IMR-90 (cell line): Measurements from ENCODE around the gene PRLR. TPM values are rescaled to one million over a fixed set of nuclear protein-coding genes. Genes with fewer than 3 reads are reported as not detected.

Experiments
- ATAC-seq: fragments of 200-7000 bp; cut with Tn5 transposase; 2 replicates; pipeline ENCODE4 v1.9.1; 2020; ENCODE audit warnings: low read depth, mild to moderate bottlenecking, moderate library complexity
- BruUV-seq: library from RNA; stranded (reverse); fragments of 400-500 nt; replicated peaks from 2 replicates; lab custom pipeline; 2021; lab: Mats Ljungman, UMichigan
- CTCF ChIA-PET: fragments of 300-600 bp; formaldehyde crosslinking; extraction: SDS; loops from one replicate; lab custom pipeline; 2021; ENCODE audit warnings: antibody characterized with exemption; lab: Yijun Ruan, JAX
- POLR2A ChIA-PET: fragments of 300-600 bp; sonication (Branson Sonifier 250); formaldehyde crosslinking; loops from one replicate; lab custom pipeline; 2022; ENCODE audit warnings: antibody characterized with exemption; ENCODE audit not compliant: unreplicated experiment; lab: Charles Lee
- DNase-seq: peaks from one replicate; pipeline ENCODE4 v3.0.0; 2013
- H2AFZ ChIP-seq: replicated peaks from 2 replicates; pipeline ENCODE3; 2013; ENCODE audit warnings: low read length, mild to moderate bottlenecking; ENCODE audit not compliant: poor library complexity
- H2AK5ac ChIP-seq: 2 replicates; pipeline ENCODE4 v1.6.1; 2013; ENCODE audit warnings: low read depth, low read length, inconsistent platforms
- H2AK9ac ChIP-seq: replicated peaks from 2 replicates; pipeline ENCODE3; 2013; ENCODE audit warnings: mild to moderate bottlenecking, low read depth, low read length, moderate library complexity; ENCODE audit not compliant: poor library complexity
- H2BK120ac ChIP-seq: 2 replicates; pipeline ENCODE4 v1.6.1; 2013; ENCODE audit warnings: low read depth, low read length, inconsistent platforms
- H2BK15ac ChIP-seq: 3 replicates; pipeline ENCODE4 v1.6.1; 2013; ENCODE audit warnings: low read depth, low read length, inconsistent platforms
- H2BK20ac ChIP-seq: 2 replicates; pipeline ENCODE4 v1.6.1; 2013; ENCODE audit warnings: low read depth, mild to moderate bottlenecking, inconsistent platforms, low read length, moderate library complexity
- H2BK5ac ChIP-seq: 2 replicates; pipeline ENCODE4 v1.6.1; 2013; ENCODE audit warnings: mild to moderate bottlenecking, low read depth, low read length, inconsistent platforms; ENCODE audit not compliant: poor library complexity, severe bottlenecking
- H3K14ac ChIP-seq: replicated peaks from 2 replicates; pipeline ENCODE4 v1.6.1; 2013; ENCODE audit warnings: low read depth, low read length, inconsistent platforms
- H3K18ac ChIP-seq: 2 replicates; pipeline ENCODE4 v1.6.1; 2013; ENCODE audit warnings: low read depth, low read length, control low read depth
- H3K23ac ChIP-seq: 2 replicates; pipeline ENCODE4 v1.6.1; 2013; ENCODE audit warnings: low read depth, low read length, inconsistent platforms
- H3K27ac ChIP-seq: 2 replicates; pipeline ENCODE4 v1.5.1; 2013; ENCODE audit warnings: mild to moderate bottlenecking, control low read depth, low read length; ENCODE audit not compliant: insufficient read depth
- H3K27me3 ChIP-seq: 2 replicates; pipeline ENCODE4 v1.6.1; 2013; ENCODE audit warnings: low read length; ENCODE audit not compliant: control insufficient read depth, insufficient read depth
- H3K36me3 ChIP-seq: 2 replicates; pipeline ENCODE4 v1.6.1; 2013; ENCODE audit warnings: low read length, mixed read lengths; ENCODE audit not compliant: control insufficient read depth, insufficient read depth
- H3K4ac ChIP-seq: 2 replicates; pipeline ENCODE4 v1.6.1; 2013; ENCODE audit warnings: low read depth, low read length, inconsistent platforms
- H3K4me1 ChIP-seq: 2 replicates; pipeline ENCODE4 v1.6.1; 2013; ENCODE audit warnings: low read length, mixed read lengths; ENCODE audit not compliant: control insufficient read depth, insufficient read depth
- H3K4me2 ChIP-seq: 2 replicates; pipeline ENCODE4 v1.6.1; 2013; ENCODE audit warnings: low read depth, mild to moderate bottlenecking, control low read depth, low read length, moderate library complexity
- H3K4me3 ChIP-seq: 2 replicates; pipeline ENCODE4 v1.5.1; 2013; ENCODE audit warnings: low read depth, mild to moderate bottlenecking, control low read depth, low read length, moderate library complexity; ENCODE audit not compliant: insufficient read depth
- H3K56ac ChIP-seq: 2 replicates; pipeline ENCODE4 v1.6.1; 2013; ENCODE audit warnings: low read length, inconsistent platforms; ENCODE audit not compliant: insufficient read depth; ENCODE audit errors: extremely low read depth
- H3K79me1 ChIP-seq, 2 experiments: 2 replicates each; pipeline ENCODE4 v1.6.1; 2013; ENCODE audit warnings: low read length in 2 of 2, inconsistent platforms in 1 of 2, low read depth in 1 of 2
- H3K9ac ChIP-seq: 2 replicates; pipeline ENCODE4 v1.6.1; 2013; ENCODE audit warnings: low read depth, low read length, control low read depth
- H3K9me1 ChIP-seq: 2 replicates; pipeline ENCODE4 v1.6.1; 2013; ENCODE audit warnings: low read length, inconsistent platforms; ENCODE audit not compliant: insufficient read depth
- H3K9me3 ChIP-seq: 2 replicates; pipeline ENCODE4 v1.6.1; 2013; ENCODE audit warnings: low read length; ENCODE audit not compliant: control insufficient read depth, insufficient read depth
- H4K20me1 ChIP-seq: 2 replicates; pipeline ENCODE4 v1.6.1; 2013; ENCODE audit warnings: low read length, inconsistent platforms; ENCODE audit not compliant: insufficient read depth
- H4K5ac ChIP-seq: 2 replicates; pipeline ENCODE4 v1.6.1; 2013; ENCODE audit warnings: mild to moderate bottlenecking, low read depth, low read length, control low read depth
- H4K8ac ChIP-seq, 2 experiments: 2 replicates each; pipeline ENCODE4 v1.6.1; 2013; ENCODE audit warnings: low read depth in 2 of 2, low read length in 2 of 2, control low read depth in 1 of 2, inconsistent platforms in 1 of 2
- H4K91ac ChIP-seq: 2 replicates; pipeline ENCODE4 v1.6.1; 2013; ENCODE audit warnings: low read depth, low read length, inconsistent platforms; ENCODE audit not compliant: insufficient read depth
- BHLHE40 ChIP-seq: fragments of 150-350 bp; IDR thresholded peaks from 2 replicates; pipeline ENCODE4 v1.6.1; 2016; ENCODE audit warnings: mild to moderate bottlenecking, low read depth, low read length
- CEBPB ChIP-seq: IDR thresholded peaks from 2 replicates; pipeline ENCODE4 v1.6.1; 2012; ENCODE audit warnings: low read depth, low read length, improper control_type of control experiment
- MAZ ChIP-seq: IDR thresholded peaks from 2 replicates; pipeline ENCODE4 v1.6.1; 2012; ENCODE audit warnings: low read depth, mild to moderate bottlenecking, low read length, improper control_type of control experiment, moderate library complexity, borderline replicate concordance
- MXI1 ChIP-seq: IDR thresholded peaks from 2 replicates; pipeline ENCODE4 v1.6.1; 2012; ENCODE audit warnings: low read depth, mild to moderate bottlenecking, low read length, moderate library complexity, borderline replicate concordance
- NFE2L2 ChIP-seq: fragments of 150-350 bp; IDR thresholded peaks from 2 replicates; pipeline ENCODE4 v1.6.1; 2016; ENCODE audit warnings: low read depth, mild to moderate bottlenecking, low read length
- POLR2A ChIP-seq: IDR thresholded peaks from 2 replicates; pipeline ENCODE4 v1.6.1; 2012; ENCODE audit warnings: mild to moderate bottlenecking, low read depth, low read length
- RAD21 ChIP-seq: IDR thresholded peaks from 2 replicates; pipeline ENCODE4 v1.6.1; 2012; ENCODE audit warnings: low read length, improper control_type of control experiment
- RCOR1 ChIP-seq: IDR thresholded peaks from 2 replicates; pipeline ENCODE4 v1.6.1; 2012; ENCODE audit warnings: mild to moderate bottlenecking, low read length, improper control_type of control experiment; ENCODE audit not compliant: insufficient replicate concordance
- WGBS, 2 experiments: methylation state at CpG; one replicate each; pipeline versions ENCODE4 v1.1.5 to v1.1.7; 2013; ENCODE audit warnings: missing lambda C conversion rate in 2 of 2; ENCODE audit not compliant: insufficient read length in 1 of 2; ENCODE audit errors: extremely low coverage in 2 of 2; 5-methylcytosine and 5-hydroxymethylcytosine counted together
- dilution Hi-C: fragments of 300-500 bp; cut with HindIII; formaldehyde crosslinking; loops from one replicate; pipeline ENCODE4 v1.14.3; 2018; ENCODE audit warnings: low sequenced_read_pairs; ENCODE audit not compliant: unreplicated experiment
- in situ Hi-C: fragments of 300-500 bp; cut with MboI; formaldehyde crosslinking; loops from 3 replicates; pipeline ENCODE4 v1.14.3; 2019; ENCODE audit warnings: low sequenced_read_pairs, inconsistent platforms, mixed read lengths
- intact Hi-C: fragments of 100-400 bp; cut with micrococcal nuclease; formaldehyde crosslinking; loops from 2 replicates; pipeline ENCODE4 v1.10.0; 2022
- polyA plus RNA-seq, 3 experiments: library from polyadenylated mRNA; depleted of rRNA; stranded (reverse); fragments of >200 nt; gene quantifications; 2 replicates each; pipeline ENCODE4 v1.2.3, GENCODE V29; 2012; ENCODE audit warnings: low replicate concordance in 1 of 3
- total RNA-seq: library from RNA; depleted of rRNA; stranded (reverse); fragments of >200 nt; gene quantifications from 2 replicates; pipeline ENCODE4 v1.2.3, GENCODE V29; 2012
- TF ChIP-seq, protein P1 (sequence below): fragments of 150-350 bp; IDR thresholded peaks from 2 replicates; pipeline ENCODE4 v1.6.1; 2017; ENCODE audit warnings: mild to moderate bottlenecking, antibody characterized with exemption, low read length, low read depth
- TF ChIP-seq, protein P2 (sequence below): conservative IDR thresholded peaks from 2 replicates; pipeline ENCODE4 v1.5.1; 2012; ENCODE audit warnings: mild to moderate bottlenecking, low read depth, low read length, improper control_type of control experiment

Gene PRLR
- total and polyA plus RNA-seq, 2 of the 4 experiments (the other 2 are of a cell fraction) = 0.24 to 0.54 TPM

- ATAC-seq (no peak), DNase-seq (no peak)
- no peak overlapping the region for H3K56ac ChIP-seq
- intact Hi-C loops (no loop called here), in situ Hi-C loops (no loop called here), dilution Hi-C loops (no loop called here)
- H2AK9ac ChIP-seq = no peak overlapping the region
- H3K9me1 ChIP-seq = no peaks in the 10 kb centered on the region
- H3K27me3 ChIP-seq = peaks cover 2% of the 10 kb centered on the region
- no TSS peak for BruUV-seq
- no peak overlapping the region for H3K18ac ChIP-seq
- H3K4me1 ChIP-seq = peaks cover 4% of the 10 kb centered on the region; the same call in 1 of the 2 replicates
- H4K5ac ChIP-seq = no peak overlapping the region
- no peak overlapping the region for H3K4ac ChIP-seq
- no peak overlapping the region for H3K14ac ChIP-seq
- no peaks in the 10 kb centered on the region for H4K20me1 ChIP-seq
- no peak overlapping the region for H3K4me3 ChIP-seq
- CTCF ChIA-PET = interaction anchor here (0.5 kb wide), 1 partner anchor 53 kb away, joined by 3 read pairs; no protein-coding TSS in a partner anchor
- H2BK5ac ChIP-seq = no peak overlapping the region
- no peaks in the 10 kb centered on the region for H3K9me3 ChIP-seq
- H4K8ac ChIP-seq = no peak overlapping the region
- no peaks in the 10 kb centered on the region for H3K36me3 ChIP-seq
- H3K79me1 ChIP-seq = no peaks in the 10 kb centered on the region
- H2BK15ac ChIP-seq = no peak overlapping the region
- WGBS, 2 experiments = no CpG with 5 or more reads among the region's 5 CpGs
- H3K4me2 ChIP-seq = no peak overlapping the region
- no peak overlapping the region for H2AFZ ChIP-seq
- no peak overlapping the region for H2BK120ac ChIP-seq
- POLR2A ChIA-PET = no interaction called here
- no peak overlapping the region for H2AK5ac ChIP-seq
- H2BK20ac ChIP-seq = no peak overlapping the region
- H4K91ac ChIP-seq = no peak overlapping the region
- TF ChIP-seq BHLHE40 (no peak), MAZ (no peak), CEBPB (no peak), RAD21 (no peak), NFE2L2 (no peak), MXI1 (no peak), POLR2A (no peak), RCOR1 (no peak)
- TF ChIP-seq, protein P1, sequence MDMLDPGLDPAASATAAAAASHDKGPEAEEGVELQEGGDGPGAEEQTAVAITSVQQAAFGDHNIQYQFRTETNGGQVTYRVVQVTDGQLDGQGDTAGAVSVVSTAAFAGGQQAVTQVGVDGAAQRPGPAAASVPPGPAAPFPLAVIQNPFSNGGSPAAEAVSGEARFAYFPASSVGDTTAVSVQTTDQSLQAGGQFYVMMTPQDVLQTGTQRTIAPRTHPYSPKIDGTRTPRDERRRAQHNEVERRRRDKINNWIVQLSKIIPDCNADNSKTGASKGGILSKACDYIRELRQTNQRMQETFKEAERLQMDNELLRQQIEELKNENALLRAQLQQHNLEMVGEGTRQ = no peak
- TF ChIP-seq, protein P2, sequence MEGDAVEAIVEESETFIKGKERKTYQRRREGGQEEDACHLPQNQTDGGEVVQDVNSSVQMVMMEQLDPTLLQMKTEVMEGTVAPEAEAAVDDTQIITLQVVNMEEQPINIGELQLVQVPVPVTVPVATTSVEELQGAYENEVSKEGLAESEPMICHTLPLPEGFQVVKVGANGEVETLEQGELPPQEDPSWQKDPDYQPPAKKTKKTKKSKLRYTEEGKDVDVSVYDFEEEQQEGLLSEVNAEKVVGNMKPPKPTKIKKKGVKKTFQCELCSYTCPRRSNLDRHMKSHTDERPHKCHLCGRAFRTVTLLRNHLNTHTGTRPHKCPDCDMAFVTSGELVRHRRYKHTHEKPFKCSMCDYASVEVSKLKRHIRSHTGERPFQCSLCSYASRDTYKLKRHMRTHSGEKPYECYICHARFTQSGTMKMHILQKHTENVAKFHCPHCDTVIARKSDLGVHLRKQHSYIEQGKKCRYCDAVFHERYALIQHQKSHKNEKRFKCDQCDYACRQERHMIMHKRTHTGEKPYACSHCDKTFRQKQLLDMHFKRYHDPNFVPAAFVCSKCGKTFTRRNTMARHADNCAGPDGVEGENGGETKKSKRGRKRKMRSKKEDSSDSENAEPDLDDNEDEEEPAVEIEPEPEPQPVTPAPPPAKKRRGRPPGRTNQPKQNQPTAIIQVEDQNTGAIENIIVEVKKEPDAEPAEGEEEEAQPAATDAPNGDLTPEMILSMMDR = no peak
- no peak overlapping the region for H3K9ac ChIP-seq
- no peak overlapping the region for H3K23ac ChIP-seq
- no peak overlapping the region for H3K27ac ChIP-seq
These were observed 203.3 kb downstream of the PRLR start for GRCh38 chr5:35026941-35027340.
